Left renal cortex interstitium (tissue), 4 donors: Measurements from ENCODE around the gene OSBPL10. TPM values are rescaled to one million over a fixed set of nuclear protein-coding genes. Genes with fewer than 3 reads are reported as not detected.
"Not testable (repeated sequence)": the region's sequence is repeated elsewhere in the genome, so short reads cannot be mapped to it uniquely, and the experiment has no call there.

Experiments used
- DNase-seq, 4 donors: peaks; one replicate each; pipeline ENCODE4 v3.0.0-alpha.2; 2013; ENCODE audit warnings: low read depth in 4 of 4, low spot score in 2 of 4, missing footprints in 1 of 4
- polyA plus RNA-seq, 4 donors: library from polyadenylated mRNA; unstranded; fragments of 120-200 nt; gene quantifications; one replicate each; pipeline ENCODE4 v1.2.1, GENCODE V29; 2013; ENCODE audit not compliant: insufficient read length in 4 of 4

OSBPL10 gene
- polyA plus RNA-seq, 4 donors = 18.3 to 26.0 (median 21.5) TPM

DNA sequence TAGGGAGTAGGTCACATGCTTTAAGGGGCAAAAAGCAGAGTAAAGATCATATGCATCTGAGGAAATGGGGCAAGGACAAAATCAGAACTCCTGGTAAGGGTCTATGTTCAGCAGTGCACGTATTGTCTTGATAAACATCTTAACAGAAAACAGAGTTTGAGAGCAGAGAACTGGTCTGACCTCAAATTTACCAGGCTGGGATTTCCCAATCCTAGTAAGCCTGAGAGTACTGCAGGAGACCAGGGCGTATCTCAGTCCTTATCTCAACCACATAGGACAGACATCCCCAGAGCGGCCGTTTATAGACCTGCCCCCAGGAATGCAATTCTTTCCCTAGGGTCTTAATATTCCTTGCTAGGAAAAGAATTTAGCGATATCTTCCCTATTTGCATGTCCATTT is 14.0 kb upstream of the OSBPL10 start:
- DNase-seq = not testable (repeated sequence)

DNA sequence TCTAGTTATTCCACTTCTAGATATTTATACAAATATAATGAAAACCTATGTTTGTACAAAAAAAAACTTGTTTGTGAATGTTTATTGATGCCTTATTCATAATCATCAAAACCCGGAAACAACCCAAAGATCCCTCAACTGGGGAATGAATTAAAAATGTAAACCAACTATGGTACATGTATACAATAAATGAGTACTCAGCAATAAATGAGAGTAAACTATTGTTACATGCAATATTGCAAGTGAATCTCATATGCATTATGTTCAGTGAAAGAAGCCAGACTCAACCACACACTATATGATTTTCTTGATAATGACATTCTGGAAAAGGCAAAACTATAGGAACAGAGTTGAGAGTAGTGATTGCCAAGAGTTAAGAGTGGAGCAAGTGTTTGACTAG is 12.8 kb upstream of the OSBPL10 start:
- no peak for DNase-seq

DNA sequence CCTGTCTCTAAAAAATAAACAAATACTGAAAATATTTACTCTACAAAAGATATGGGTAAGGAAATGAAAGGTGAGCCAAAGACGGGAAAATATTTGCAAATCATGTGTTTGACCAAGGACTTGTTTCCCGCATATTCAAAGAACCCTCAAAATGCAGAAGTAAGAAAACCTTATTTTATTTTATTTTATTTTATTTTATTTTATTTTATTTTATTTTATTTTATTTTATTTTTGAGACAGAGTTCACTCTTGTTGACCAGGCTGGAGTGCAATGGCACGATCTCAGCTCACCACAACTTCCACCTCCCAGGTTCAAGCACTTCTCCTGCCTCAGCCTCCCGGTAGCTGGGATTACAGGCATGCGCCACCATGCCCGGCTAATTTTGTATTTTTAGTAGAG is 11.9 kb upstream of the OSBPL10 start:
- not testable (repeated sequence) for DNase-seq

DNA sequence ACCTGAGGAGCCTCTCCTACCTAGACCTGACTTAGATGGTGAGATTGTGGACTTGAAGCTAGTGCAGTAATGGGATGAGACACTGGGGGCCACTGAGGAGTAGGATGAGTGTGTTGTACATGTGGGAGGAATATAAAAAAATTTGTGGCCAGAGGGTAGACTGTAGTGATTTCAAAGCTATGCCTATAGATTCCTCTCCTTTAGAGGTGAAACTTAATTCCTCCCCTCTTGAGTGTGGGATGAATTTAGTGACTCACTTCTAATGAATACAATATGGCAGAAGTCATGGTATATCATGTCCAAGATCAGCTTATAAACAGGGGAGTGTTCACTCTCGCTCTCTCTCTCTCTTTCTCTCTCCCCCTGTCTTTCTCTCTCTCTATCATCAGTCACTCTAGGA is 7.2 kb upstream of the OSBPL10 start:
- no peak for DNase-seq

DNA sequence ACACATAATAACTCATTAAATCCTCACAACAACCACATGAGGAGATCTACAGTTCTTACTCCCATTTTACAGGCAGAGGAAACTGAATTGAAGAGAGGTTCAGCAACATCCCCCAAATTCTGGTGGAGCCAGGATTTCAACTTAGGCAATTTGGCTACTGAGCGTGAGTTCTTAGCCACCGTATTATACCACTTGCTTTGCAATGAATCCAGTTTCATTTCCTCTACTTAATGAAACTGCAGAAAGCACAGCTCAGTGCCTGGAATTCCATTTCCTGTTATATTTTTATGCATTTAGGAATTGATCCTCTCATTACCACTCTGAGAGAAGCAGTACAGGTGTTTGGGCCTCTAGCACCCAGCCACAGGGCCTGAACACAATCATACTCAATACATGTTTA is 4.8 kb upstream of the OSBPL10 start:
- DNase-seq = no peak

DNA sequence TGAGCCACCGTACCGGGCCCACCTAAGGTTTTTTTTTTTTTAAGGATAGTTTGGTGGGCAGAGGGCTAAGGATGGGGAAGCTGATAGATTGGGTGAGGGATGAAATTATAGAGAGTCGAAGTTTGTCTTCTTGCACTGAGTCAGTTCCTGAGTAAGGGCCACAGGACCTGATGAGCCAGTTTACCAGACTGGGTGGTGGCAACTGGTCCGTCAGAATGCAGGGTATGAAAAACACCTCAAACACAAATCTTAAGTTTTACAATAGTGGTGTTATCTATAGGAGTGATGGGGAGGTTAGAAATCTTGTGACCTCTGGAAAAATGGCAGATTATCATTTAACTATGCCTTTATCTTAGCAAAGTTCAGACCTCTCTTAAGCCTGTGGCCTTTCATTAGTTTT is 3.3 kb upstream of the OSBPL10 start:
- DNase-seq = no peak

DNA sequence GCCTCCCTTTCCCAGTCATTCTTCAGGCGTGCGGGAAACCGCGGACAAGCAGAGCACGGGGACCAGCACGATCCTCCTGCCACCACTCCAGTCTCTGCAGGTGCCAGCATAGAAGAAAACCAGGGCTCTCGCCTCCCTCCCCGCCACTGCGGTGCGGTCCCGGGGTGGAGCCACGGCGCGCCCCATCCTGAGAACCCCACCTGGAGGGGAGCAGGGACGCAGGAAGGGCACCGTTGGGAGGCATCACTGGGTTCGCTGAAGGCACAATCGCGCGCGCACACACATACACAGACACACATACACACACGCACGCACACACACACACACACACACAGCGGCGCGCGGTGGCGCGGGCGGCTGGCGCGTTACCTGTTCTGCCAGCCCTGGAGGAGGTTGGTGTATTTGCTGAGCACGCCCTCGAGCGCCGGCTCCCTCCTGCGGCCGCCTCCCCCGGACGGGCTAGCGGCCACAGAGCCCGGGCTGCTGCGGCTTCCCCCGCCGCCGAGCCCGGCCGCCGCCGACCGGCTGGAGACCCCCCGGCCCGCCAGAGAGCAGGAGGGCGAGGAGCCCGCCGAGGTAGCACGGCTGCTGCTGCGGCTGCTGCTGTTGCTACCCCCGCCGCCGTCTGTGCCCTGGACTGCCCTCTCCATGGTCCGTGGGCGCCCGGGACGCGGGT is 394 bp downstream of the OSBPL10 start:
- peak in 3 of 4 donors; percentile 37 to 64 (median 55) for DNase-seq

DNA sequence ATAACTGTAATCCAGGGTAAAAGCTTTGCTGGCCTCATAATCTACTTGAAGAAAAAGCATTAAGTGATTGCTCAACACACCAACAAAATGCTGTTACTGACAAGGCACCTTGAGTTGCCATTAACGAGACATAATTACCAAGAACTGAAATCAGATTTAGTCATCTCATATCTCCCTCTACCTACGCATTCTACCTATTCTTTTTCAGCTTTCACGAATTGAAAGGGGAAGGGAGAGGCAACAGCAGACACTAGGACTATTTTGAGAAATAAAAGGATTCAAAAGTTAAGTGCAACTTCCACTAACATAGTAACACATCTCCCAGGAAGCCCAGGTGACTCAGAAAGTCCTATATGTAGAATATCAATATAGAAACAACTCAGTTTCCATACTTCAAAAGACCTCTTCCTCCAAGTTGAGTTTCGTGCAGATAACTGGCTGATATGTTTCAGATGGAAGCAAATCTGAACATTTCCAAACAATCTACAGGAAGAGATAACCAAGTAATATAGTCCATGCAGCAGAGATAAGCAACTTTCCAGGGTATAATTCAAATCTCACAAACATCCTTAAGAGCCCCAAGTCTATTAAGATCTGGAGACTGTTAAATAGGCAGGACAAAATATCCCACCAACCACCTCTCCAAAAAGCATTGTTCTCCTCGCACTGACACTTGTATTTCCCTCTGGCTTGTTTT is 1.9 kb downstream of the OSBPL10 start:
- no peak for DNase-seq

DNA sequence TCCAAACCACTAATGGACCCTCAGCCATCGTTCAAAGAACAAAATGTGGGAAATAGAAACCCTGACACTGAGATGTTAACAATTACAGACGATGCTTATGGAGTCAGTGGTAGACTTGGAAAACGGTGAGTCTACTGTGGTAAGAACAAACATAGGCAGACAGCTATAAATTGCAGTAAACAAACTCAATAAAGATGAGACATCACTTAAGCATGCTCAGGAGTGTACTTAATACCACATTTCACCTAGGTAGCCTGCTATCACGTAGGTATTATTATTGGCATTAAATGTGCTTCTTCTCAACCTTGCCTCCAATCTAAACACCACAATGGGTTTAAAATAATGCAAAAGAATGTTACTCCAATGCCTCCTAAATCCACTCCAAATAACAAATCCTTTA is 2.5 kb downstream of the OSBPL10 start:
- no peak for DNase-seq

DNA sequence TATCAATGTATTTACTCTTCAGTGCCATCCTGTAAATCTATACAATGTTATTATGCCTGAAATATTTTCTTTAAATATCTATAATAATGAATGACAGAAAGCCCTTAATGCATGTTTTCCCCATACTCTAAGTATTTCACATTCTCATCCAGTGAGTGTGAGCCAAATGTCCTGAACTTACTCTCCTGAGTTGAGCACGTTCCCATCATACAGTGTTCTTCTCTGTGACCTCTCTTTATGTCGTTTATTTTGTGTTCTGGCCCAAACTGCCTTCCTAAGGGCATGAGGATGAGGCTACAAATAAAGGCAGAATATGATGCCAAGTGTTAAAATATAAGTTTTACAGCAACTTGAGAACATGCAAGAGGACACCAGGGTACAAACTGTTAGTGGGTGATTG is 3.3 kb downstream of the OSBPL10 start:
- no peak for DNase-seq

DNA sequence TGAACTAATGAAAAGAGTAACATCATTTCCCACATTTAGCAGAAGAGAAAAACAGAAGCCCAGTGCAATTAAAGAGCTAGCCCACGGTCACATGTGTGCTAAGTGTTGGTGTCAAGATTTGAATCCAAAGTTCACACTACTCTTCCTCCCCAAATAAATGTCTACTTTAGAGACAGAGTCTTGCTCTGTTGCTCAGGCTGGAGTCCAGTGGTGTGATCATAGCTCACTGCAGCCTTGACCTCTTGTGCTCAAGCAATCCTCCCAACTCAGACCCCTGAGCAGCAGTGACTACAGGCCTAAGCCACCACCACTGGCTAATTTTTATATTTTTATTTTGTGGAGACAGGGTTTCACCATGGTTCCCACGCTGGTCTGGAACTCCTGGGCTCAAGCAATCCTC is 4.8 kb downstream of the OSBPL10 start:
- no peak for DNase-seq

DNA sequence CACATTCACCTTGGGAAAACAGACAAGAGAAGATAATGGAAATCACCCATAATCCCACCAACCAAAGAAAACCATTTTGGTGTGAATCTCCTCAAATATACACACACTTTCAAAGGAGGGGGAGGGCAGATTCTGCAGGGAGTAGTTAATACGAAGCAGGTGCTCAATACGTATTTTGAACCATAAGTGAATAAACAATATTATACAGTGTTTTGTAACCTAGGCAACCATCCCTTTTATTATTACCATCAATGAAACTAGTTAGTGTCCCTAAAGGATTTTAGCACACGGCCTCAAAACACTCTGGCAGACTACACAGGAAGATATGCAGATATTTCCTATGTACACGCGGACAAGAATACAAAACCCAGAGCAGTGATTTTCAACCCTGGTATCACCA is 6.1 kb downstream of the OSBPL10 start:
- DNase-seq = no peak

DNA sequence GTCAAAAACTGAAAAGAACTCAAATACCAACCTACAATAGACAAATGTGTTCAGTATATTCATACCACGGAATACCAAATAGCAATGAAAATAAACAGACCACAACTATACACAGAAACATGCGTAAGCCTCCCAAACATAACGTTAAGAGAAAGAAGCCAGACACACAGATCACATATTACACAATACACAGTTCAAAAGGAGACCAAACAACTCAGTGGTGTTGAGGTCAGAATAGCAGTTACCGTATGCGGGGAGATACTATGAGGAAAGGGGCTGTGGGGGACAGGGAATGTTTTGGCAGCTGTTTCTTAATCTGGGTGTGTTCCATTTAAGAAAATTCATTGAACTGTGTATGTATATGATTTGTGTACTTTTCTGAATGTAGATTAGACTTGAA is 6.6 kb downstream of the OSBPL10 start:
- DNase-seq = no peak

DNA sequence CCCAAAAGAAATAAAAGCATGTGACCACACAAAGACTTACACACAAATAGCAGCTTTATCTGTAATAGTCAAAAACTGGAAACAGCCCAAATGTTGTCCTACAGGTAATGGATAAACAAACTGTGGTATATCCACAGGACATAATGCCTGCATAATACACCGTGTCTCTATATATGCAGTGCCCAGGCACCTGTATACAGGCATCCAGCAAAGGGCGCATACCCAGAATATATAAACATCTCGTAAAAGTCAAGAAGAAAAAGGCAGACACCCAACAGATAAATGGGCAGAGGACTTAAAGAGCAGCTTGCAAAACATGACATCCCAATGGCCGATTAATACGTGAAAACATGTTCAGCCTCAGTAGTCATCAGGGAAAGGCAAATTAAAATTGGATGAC is 7.2 kb downstream of the OSBPL10 start:
- DNase-seq = no peak

DNA sequence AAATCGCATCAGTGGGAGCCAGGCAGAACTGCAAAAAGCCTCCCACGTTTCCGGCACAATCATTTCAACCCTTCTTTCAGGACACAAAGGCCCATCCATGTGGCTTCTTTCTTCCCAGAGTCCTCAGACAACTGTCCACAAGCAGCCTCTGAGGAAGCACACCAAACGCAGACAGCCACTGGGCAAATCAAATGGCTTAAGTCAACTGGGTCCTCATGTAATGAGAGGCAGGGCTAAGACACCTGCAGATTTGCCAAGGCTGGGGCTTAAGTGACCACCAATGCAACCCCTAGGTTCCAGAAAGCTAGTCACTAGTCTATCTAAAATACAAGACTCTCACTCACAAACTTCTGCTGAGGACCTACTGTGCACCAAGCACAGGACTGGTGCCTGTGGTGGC is 8.0 kb downstream of the OSBPL10 start:
- no peak for DNase-seq

DNA sequence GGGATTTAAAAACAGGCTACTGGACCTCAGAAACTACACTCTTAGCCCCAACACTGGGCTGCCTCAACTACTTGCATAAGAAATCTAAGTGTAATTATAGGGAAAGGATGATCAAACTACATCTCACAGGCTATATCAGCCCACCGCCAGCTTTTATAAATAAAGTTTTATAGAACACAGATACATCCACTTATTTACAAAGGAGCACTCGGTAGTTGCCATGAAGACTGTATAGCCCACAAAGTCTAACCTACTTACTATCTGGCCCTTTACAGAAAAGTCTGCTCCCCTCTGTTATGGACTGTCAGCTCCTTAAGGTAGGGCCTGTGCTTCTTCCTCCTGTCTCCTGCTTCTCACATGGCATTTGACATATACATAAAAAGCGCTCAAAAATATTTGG is 9.5 kb downstream of the OSBPL10 start:
- DNase-seq = no peak

DNA sequence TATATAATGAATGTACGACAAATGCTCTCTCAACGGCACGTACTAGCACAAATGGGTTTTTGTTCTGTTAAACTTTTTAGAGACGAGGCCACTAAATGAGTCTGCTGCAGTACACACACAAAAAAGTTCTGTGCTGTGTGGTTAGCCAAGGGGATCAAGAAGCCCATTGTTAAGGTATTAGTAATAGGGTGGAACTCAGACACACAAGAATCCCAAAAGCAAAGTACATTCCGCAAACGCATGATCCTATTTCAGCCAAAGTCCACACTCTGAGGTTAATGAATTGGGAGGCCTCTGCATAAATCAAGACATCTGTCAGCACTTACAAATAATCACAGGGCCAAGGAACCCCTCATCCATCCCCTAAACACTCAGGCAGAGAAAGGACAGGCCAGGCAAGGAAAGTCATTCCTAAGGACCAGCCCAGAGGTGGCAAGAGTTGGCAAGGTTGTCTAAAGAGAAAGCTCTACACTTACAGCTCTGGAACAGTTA is 12.1 kb downstream of the OSBPL10 start:
- peak in 3 of 4 donors; percentile 52 to 77 (median 58) for DNase-seq

DNA sequence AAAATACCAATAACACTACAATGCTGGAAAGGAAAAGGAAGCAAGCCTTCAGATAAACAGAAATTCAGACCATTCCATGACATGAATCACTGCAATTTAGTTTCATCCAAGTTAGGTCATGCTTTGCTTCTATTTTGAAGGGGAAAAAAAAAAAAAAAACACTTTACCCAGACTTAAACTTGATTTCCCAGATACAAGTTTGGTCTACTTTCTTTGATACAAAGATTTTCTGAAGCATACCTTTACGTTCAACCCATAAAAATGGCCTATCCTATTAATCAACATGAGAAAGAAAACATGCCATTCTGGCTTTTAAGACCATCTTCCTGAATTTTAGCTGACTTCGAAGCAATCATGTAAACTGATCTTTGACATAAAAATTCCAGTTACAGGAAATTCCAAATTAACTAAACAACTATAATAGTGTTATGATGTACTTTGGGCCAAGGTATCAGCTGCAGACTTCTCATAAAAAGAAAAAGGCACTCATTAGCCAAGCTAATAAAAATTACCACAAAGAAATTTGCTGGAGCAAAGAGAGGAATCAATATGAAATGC is 12.6 kb downstream of the OSBPL10 start:
- no peak for DNase-seq

DNA sequence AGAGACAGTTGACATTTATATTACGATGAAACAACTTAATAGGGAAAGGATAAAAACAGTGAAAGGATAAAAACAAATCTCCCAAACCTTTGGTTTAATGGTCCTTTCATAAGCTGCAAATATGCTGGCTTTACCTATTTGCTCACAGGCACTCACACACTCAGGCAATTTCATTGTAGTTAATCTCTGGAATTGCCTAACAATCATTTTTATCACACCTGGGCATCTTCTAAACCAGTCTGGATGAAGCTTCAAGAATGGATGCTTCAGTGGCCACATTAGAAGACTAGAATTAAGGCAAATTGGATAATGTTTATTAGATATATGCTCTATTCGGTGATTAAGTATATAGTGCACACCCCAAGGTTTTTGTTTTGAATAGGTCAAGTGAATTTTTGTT is 13.5 kb downstream of the OSBPL10 start:
- no peak for DNase-seq

DNA sequence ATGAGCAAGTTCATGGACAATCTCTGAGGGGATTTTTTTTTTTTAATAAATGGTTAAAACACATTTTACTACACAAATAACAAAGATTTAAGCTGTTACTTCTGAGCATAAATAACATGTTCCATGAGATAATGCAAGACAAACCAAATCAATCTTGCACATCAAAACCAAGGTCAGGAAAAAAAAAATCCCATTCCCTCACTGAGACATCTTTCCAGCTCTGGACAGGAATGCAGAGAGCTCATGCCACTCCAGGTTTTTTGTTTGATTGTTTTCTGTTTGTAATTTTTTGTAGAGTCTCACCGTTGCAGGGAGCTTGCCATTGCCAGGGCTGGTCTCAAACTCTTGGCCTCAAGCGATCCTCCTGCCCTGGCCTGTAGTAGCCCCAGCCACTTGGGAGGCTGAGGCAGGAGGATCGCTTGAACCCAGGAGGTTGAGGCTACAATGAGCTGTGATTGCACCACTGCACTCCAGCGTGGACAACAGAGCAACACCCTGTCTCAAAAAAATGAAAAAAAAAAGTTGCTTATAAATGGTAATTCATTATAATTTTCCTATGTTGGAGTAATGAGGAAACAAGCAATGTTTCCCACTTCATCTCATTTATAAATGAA is 14.0 kb downstream of the OSBPL10 start:
- no peak for DNase-seq

DNA sequence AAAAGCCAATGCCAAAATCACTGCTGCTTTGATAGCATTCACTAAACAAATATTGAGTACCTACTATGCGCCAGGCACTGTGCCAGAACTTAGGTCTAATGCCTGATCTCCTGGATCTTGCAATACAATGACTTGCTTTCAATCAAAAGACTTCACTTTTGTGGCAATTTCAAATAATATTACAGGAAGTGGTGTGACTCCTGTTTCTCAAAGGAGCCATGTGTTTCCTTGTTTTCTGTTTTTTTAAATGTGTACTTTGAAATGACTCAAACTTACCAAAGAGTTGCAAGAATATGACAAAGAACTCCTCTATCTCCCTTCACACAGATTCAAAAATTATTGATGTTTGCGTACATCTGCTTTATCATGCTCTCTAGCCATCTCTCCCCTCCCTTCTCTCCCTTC is 18.3 kb downstream of the OSBPL10 start:
- no peak for DNase-seq
